ENCODE results near the gene IRAK3. TPM values are rescaled to one million over a fixed set of nuclear protein-coding genes. Genes with fewer than 3 reads are reported as not detected.

Gene IRAK3
- total and polyA plus RNA-seq, 2 donors (not counting 1 experiment from before 2014, with no cell fraction given) = 3.9 to 4.3 TPM

GRCh38 chr12:66190519-66191370 is 1.7 kb downstream of the IRAK3 start:
- TF ChIP-seq CTCF (IDR thresholded peaks at IDR 0.05) (no peak), EZH2 (IDR thresholded peaks at IDR 0.05; ENCODE audit: borderline replicate concordance, insufficient read depth, low read depth, low read length, poor library complexity, severe bottlenecking) (no peak)
- peak overlapping the region; percentile 68 for H3K4me3 Mint-ChIP-seq
- H3K27ac Mint-ChIP-seq = peak overlapping the region; percentile 44
- no peak overlapping the region for H3K9ac ChIP-seq (ENCODE audit: low read length)
- no peaks in the 10 kb centered on the region for H4K20me1 ChIP-seq (ENCODE audit: control insufficient read depth, insufficient read depth, low read length, poor library complexity, severe bottlenecking)
- peak overlapping the region; percentile 79 for H3K4me2 ChIP-seq (replicated peaks; ENCODE audit: low read depth, low read length, poor library complexity, severe bottlenecking)
- WGBS (ENCODE audit: insufficient coverage) = no CpG with 5 or more reads among the region's 1 CpG
- H2AFZ ChIP-seq (ENCODE audit: insufficient read depth, low read depth, low read length, poor library complexity, severe bottlenecking) = no peak overlapping the region
- H3K4me3 ChIP-seq (ENCODE audit: control extremely low read depth in 1 of 5, extremely low read depth in 1 of 5, insufficient read depth in 1 of 5, low read depth in 2 of 5, low read length in 4 of 5) = peak overlapping the region in 2 of 5 experiments; percentile 2 to 93
- H3K27me3 Mint-ChIP-seq = peaks cover 50% of the 10 kb centered on the region
- intact Hi-C loops (cut with micrococcal nuclease) = no loop called here
- peaks cover 4% of the 10 kb centered on the region for H3K9me3 Mint-ChIP-seq (ENCODE audit: insufficient read depth)
- CTCF ChIA-PET = interaction anchor here (0.8 kb wide), 1 partner anchor 18 kb away, joined by 3 read pairs; no protein-coding TSS in a partner anchor
- H3K79me2 ChIP-seq (ENCODE audit: control insufficient read depth, insufficient read depth, low read length) = peaks cover 27% of the 10 kb centered on the region
- ATAC-seq (ENCODE audit: low read depth) = peak; percentile 36
- peak overlapping the region; percentile 5 to 52 for H3K27ac ChIP-seq (ENCODE audit: low read length in 2 of 2)
- peaks cover 0 to 10% (median 0%) of the 10 kb centered on the region in 3 donors for H3K9me3 ChIP-seq (ENCODE audit: control extremely low read depth in 1 of 3, control insufficient read depth in 2 of 3, insufficient read depth in 1 of 3, low read length in 2 of 3)
- H3K4me1 ChIP-seq (ENCODE audit: control insufficient read depth in 2 of 2, insufficient read depth in 2 of 2, low read length in 2 of 2) = peaks cover 24 to 71% of the 10 kb centered on the region in 2 donors
- peaks cover 0 to 19% (median 2%) of the 10 kb centered on the region in 4 experiments for H3K27me3 ChIP-seq (replicated peaks in 1 of 4; ENCODE audit: control extremely low read depth in 1 of 4, control insufficient read depth in 3 of 4, insufficient read depth in 4 of 4, low read length in 3 of 4)
- H3K4me1 Mint-ChIP-seq = peaks cover 49% of the 10 kb centered on the region
- no peaks in the 10 kb centered on the region for H3K36me3 ChIP-seq (replicated peaks in 1 of 2; ENCODE audit: control extremely low read depth in 1 of 2, control insufficient read depth in 1 of 2, extremely low read depth in 1 of 2, insufficient read depth in 2 of 2, low read length in 1 of 2)
- POLR2A ChIA-PET = no interaction called here
- no peak for DNase-seq

Measured in B cell (primary cell).